Neural cell (in vitro differentiated cells): ENCODE results near the gene SSBP2. TPM values are rescaled to one million over a fixed set of nuclear protein-coding genes. Genes with fewer than 3 reads are reported as not detected.

Experiments used
- H2AFZ ChIP-seq: fragments of 200-600, 300-800 bp; sonication (generic), shearing (Covaris generic); 2 replicates; pipeline ENCODE4 v1.6.0; 2014; ENCODE audit warnings: low read depth, mild to moderate bottlenecking, antibody characterized with exemption, low read length, moderate library complexity
- H3F3A ChIP-seq: fragments of 200-600 bp; shearing (Covaris generic); 2 replicates; pipeline ENCODE4 v1.6.1; 2016; ENCODE audit warnings: mild to moderate bottlenecking, moderate library complexity, mixed read lengths, antibody characterized with exemption, low read length; ENCODE audit not compliant: insufficient read depth, poor library complexity, severe bottlenecking
- H3K27ac ChIP-seq: fragments of 200-600, 300-800 bp; sonication (generic), shearing (Covaris generic); 2 replicates; pipeline ENCODE4 v1.5.1; 2014; ENCODE audit warnings: mild to moderate bottlenecking, low read length, moderate library complexity
- H3K27me3 ChIP-seq: fragments of 300-800, 200-600 bp; sonication (generic), shearing (Covaris generic); 2 replicates; pipeline ENCODE4 v1.6.0; 2014; ENCODE audit warnings: mild to moderate bottlenecking, low read depth, low read length, moderate library complexity; ENCODE audit not compliant: insufficient read depth
- H3K36me3 ChIP-seq: fragments of 300-800, 200-600 bp; sonication (generic), shearing (Covaris generic); 2 replicates; pipeline ENCODE4 v1.5.1; 2014; ENCODE audit warnings: mild to moderate bottlenecking, antibody characterized with exemption, low read length, moderate library complexity; ENCODE audit not compliant: insufficient read depth
- H3K4me2 ChIP-seq: fragments of 300-800, 200-600 bp; sonication (generic), shearing (Covaris generic); 2 replicates; pipeline ENCODE4 v1.6.0; 2014; ENCODE audit warnings: mild to moderate bottlenecking, low read length
- H3K4me3 ChIP-seq: fragments of 300-800, 200-600 bp; sonication (generic), shearing (Covaris generic); 2 replicates; pipeline ENCODE4 v1.5.1; 2014; ENCODE audit warnings: mild to moderate bottlenecking, low read length, moderate library complexity
- H3K79me2 ChIP-seq: fragments of 200-600 bp; shearing (Covaris generic); replicated peaks from 2 replicates; pipeline ENCODE4 v1.6.0; 2014; ENCODE audit warnings: mild to moderate bottlenecking, low read length, moderate library complexity; ENCODE audit not compliant: insufficient read depth
- H3K9ac ChIP-seq: fragments of 300-800, 200-600 bp; sonication (generic), shearing (Covaris generic); 2 replicates; pipeline ENCODE4 v1.6.1; 2016; ENCODE audit warnings: mild to moderate bottlenecking, low read length, mixed read lengths
- H3K9me2 ChIP-seq: fragments of 200-600 bp; shearing (Covaris generic); 2 replicates; pipeline ENCODE4 v1.6.1; 2016; ENCODE audit warnings: mild to moderate bottlenecking, low read length, mixed read lengths; ENCODE audit not compliant: insufficient read depth
- H3K9me3 ChIP-seq: fragments of 200-600, 300-800 bp; sonication (generic), shearing (Covaris generic); 2 replicates; pipeline ENCODE4 v1.6.1; 2016; ENCODE audit warnings: mild to moderate bottlenecking, mixed run types, low read length, moderate library complexity, mixed read lengths
- H4K20me1 ChIP-seq: fragments of 200-600 bp; shearing (Covaris generic); 2 replicates; pipeline ENCODE4 v1.6.1; 2016; ENCODE audit warnings: mild to moderate bottlenecking, mixed run types; ENCODE audit not compliant: insufficient read depth
- CTCF ChIP-seq: fragments of 450-650 bp; IDR thresholded peaks from 2 replicates; pipeline ENCODE4 v1.5.1; 2014; ENCODE audit warnings: antibody characterized with exemption, mild to moderate bottlenecking, moderate library complexity; ENCODE audit not compliant: poor library complexity, severe bottlenecking
- EP300 ChIP-seq: fragments of 450-650 bp; conservative IDR thresholded peaks from 2 replicates; pipeline ENCODE4 v1.6.1; 2014; ENCODE audit warnings: antibody characterized with exemption, mild to moderate bottlenecking, moderate library complexity; ENCODE audit not compliant: poor library complexity, severe bottlenecking
- EZH2 ChIP-seq: fragments of 200-600, 300-800 bp; shearing (Covaris generic), sonication (generic); IDR thresholded peaks from 2 replicates; pipeline ENCODE4 v1.6.1; 2014; ENCODE audit warnings: antibody characterized with exemption, low read length, borderline replicate concordance, mild to moderate bottlenecking; ENCODE audit not compliant: insufficient read depth, poor library complexity, severe bottlenecking
- MXI1 ChIP-seq: fragments of 450-650 bp; conservative IDR thresholded peaks from 2 replicates; pipeline ENCODE4 v1.6.1; 2014; ENCODE audit warnings: antibody characterized with exemption, mild to moderate bottlenecking; ENCODE audit not compliant: poor library complexity, severe bottlenecking
- POLR2AphosphoS5 ChIP-seq: IDR thresholded peaks from 2 replicates; pipeline ENCODE4 v1.6.1; 2012
- RAD21 ChIP-seq: fragments of 450-650 bp; conservative IDR thresholded peaks from 2 replicates; pipeline ENCODE4 v1.6.1; 2014; ENCODE audit warnings: antibody characterized with exemption, mild to moderate bottlenecking, moderate library complexity
- REST ChIP-seq: IDR thresholded peaks from 2 replicates; pipeline ENCODE4 v1.6.1; 2012; ENCODE audit warnings: borderline replicate concordance
- SMC3 ChIP-seq: fragments of 450-650 bp; conservative IDR thresholded peaks from 2 replicates; pipeline ENCODE4 v1.6.1; 2014; ENCODE audit warnings: antibody characterized with exemption, mild to moderate bottlenecking, moderate library complexity; ENCODE audit not compliant: poor library complexity
- TAF1 ChIP-seq: IDR thresholded peaks from 2 replicates; pipeline ENCODE4 v1.6.1; 2012; ENCODE audit warnings: low read depth
- polyA plus RNA-seq: library from polyadenylated mRNA; depleted of rRNA; stranded (reverse); fragments of >200 nt; gene quantifications from 2 replicates; pipeline ENCODE4 v1.2.3, GENCODE V29; 2014

The SSBP2 gene
- polyA plus RNA-seq, 1 donor from 2014 or later: 128 TPM

- no peaks in the 10 kb centered on the region for H3K9me2 ChIP-seq
- no peaks in the 10 kb centered on the region for H3F3A ChIP-seq
- TF ChIP-seq RAD21: no peak
- TF ChIP-seq EZH2: no peak
- TF ChIP-seq CTCF: no peak
- TF ChIP-seq TAF1: no peak
- no peak for TF ChIP-seq REST
- TF ChIP-seq MXI1: no peak
- TF ChIP-seq EP300: no peak
- TF ChIP-seq SMC3: no peak
- no peak for TF ChIP-seq POLR2AphosphoS5
- no peak overlapping the region for H3K27ac ChIP-seq
- H3K27me3 ChIP-seq: no peaks in the 10 kb centered on the region
- no peak overlapping the region for H3K4me3 ChIP-seq
- H3K9me3 ChIP-seq: no peaks in the 10 kb centered on the region
- H4K20me1 ChIP-seq: no peaks in the 10 kb centered on the region
- H2AFZ ChIP-seq: no peak overlapping the region
- no peak overlapping the region for H3K4me2 ChIP-seq
- H3K9ac ChIP-seq: no peak overlapping the region
- H3K36me3 ChIP-seq: no peaks in the 10 kb centered on the region
- H3K79me2 ChIP-seq: peaks cover 75% of the 10 kb centered on the region
Measured at GRCh38 chr5:81696418-81697397, 54.2 kb downstream of the SSBP2 start.

- TF ChIP-seq SMC3 (no peak), TAF1 (no peak), RAD21 (no peak), CTCF (no peak), EP300 (no peak)
- no peak overlapping the region for H3K27ac ChIP-seq
- H3K36me3 ChIP-seq: no peaks in the 10 kb centered on the region
- no peaks in the 10 kb centered on the region for H3K9me2 ChIP-seq
- no peak overlapping the region for H2AFZ ChIP-seq
- H3K9ac ChIP-seq: no peak overlapping the region
- no peak overlapping the region for H3K4me2 ChIP-seq
- no peaks in the 10 kb centered on the region for H3K9me3 ChIP-seq
- no peaks in the 10 kb centered on the region for H3F3A ChIP-seq
- no peaks in the 10 kb centered on the region for H3K27me3 ChIP-seq
- H3K4me3 ChIP-seq: no peak overlapping the region
- H4K20me1 ChIP-seq: no peaks in the 10 kb centered on the region
- peaks cover 79% of the 10 kb centered on the region for H3K79me2 ChIP-seq
Measured at GRCh38 chr5:81694726-81695125, 56.2 kb downstream of the SSBP2 start.
